ENCODE results near the gene HM13. TPM values are rescaled to one million over a fixed set of nuclear protein-coding genes. Genes with fewer than 3 reads are reported as not detected.

The HM13 gene
- total and polyA plus RNA-seq, 12 donors = 27.5 to 102 (median 34.9) TPM

DNA sequence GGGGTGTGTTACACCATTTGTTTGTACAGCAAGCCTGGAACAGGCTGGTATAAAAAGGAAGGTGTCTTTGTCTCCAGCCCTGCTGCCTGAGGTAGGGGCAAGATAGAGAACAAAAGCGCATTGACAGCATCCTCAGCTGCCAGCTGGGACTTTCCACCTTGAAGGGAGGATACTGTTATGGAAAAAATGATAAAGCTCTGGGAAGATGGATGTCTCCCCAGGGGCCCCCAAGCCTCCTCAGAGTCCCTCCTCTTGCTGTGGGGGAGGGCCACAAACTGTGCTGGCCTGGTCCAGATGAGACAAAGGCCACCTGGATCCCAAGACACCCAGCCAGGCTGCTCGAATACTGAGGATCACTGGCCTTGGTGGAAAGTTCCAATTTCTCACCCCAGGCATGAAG lies 26.1 kb upstream of the HM13 start:
- H3K4me3 ChIP-seq = no peak overlapping the region
- H3K4me1 ChIP-seq = peaks cover 0 to 36% (median 10%) of the 10 kb centered on the region in 9 donors
- DNase-seq (peak in 1 of 2 donors; percentile 32), ATAC-seq (no peak)
- no peaks in the 10 kb centered on the region for H3K9me3 ChIP-seq
- TF ChIP-seq, protein P1, sequence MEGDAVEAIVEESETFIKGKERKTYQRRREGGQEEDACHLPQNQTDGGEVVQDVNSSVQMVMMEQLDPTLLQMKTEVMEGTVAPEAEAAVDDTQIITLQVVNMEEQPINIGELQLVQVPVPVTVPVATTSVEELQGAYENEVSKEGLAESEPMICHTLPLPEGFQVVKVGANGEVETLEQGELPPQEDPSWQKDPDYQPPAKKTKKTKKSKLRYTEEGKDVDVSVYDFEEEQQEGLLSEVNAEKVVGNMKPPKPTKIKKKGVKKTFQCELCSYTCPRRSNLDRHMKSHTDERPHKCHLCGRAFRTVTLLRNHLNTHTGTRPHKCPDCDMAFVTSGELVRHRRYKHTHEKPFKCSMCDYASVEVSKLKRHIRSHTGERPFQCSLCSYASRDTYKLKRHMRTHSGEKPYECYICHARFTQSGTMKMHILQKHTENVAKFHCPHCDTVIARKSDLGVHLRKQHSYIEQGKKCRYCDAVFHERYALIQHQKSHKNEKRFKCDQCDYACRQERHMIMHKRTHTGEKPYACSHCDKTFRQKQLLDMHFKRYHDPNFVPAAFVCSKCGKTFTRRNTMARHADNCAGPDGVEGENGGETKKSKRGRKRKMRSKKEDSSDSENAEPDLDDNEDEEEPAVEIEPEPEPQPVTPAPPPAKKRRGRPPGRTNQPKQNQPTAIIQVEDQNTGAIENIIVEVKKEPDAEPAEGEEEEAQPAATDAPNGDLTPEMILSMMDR (IDR thresholded peaks at IDR 0.05) = no peak
- H3K27ac ChIP-seq = peak overlapping the region in 4 of 10 donors; percentile 35 to 86 (median 47)
- peaks cover 0 to 21% (median 8%) of the 10 kb centered on the region in 7 donors for H3K27me3 ChIP-seq
- H3K36me3 ChIP-seq = no peaks in the 10 kb centered on the region
- intact Hi-C loops (cut with DNase I) = no loop called here
- WGBS, 2 donors = 41 to 65% methylated on average over 2 of the region's 2 CpGs

- intact Hi-C loops (cut with DNase I) = no loop called here
- ATAC-seq (no peak), DNase-seq (no peak)
- Histone ChIP-seq H3K27me3 (peaks cover 0 to 20% (median 8%) of the 10 kb centered on the region in 7 donors), H3K36me3 (no peaks in the 10 kb centered on the region), H3K9me3 (no peaks in the 10 kb centered on the region), H3K4me3 (no peak overlapping the region), H3K4me1 (peaks cover 0 to 36% (median 10%) of the 10 kb centered on the region in 9 donors), H3K27ac (no peak overlapping the region)
- 78 to 82% methylated on average over 3 of the region's 3 CpGs for WGBS, 2 donors
- TF ChIP-seq, protein P1 (IDR thresholded peaks at IDR 0.05) = no peak
Measured at GRCh38 chr20:31489152-31489551, 25.1 kb upstream of the HM13 start.

DNA sequence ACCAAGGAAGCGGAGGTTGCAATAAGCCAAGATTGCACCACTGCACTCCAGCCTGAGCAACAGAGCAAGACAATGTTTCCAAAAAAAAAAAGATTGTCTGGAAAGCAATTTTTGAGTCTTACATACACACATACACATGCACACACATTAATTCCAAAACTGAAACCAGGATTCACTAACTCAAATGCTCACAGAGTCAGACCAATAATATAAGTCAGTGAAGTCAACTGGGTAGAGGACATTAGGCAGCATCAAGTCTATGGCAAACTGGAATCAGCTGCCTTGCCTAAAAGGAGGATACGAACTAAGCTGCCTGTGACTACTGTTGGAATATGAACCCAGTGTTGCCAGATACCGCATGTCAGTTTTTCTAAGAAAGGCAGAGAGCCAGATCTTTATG lies 23.5 kb upstream of the HM13 start:
- Histone ChIP-seq H3K27me3 (peaks cover 0 to 11% (median 3%) of the 10 kb centered on the region in 7 donors), H3K4me3 (no peak overlapping the region), H3K9me3 (no peaks in the 10 kb centered on the region), H3K4me1 (peaks cover 0 to 32% (median 9%) of the 10 kb centered on the region in 9 donors), H3K36me3 (no peaks in the 10 kb centered on the region), H3K27ac (no peak overlapping the region)
- 93 to 96% methylated on average over 3 of the region's 3 CpGs for WGBS, 2 donors
- DNase-seq = no peak
- intact Hi-C loops (cut with DNase I) = no loop called here
- ATAC-seq = no peak
- TF ChIP-seq, protein P1 (IDR thresholded peaks at IDR 0.05) = no peak

- TF ChIP-seq, protein P1 (IDR thresholded peaks at IDR 0.05) = peak in 5 of 9 donors; percentile 8 to 43 (median 22)
Measured at GRCh38 chr20:31494131-31494530, 20.1 kb upstream of the HM13 start.

More at GRCh38 chr20:31494131-31494530, 20.1 kb upstream of the HM13 start:
- intact Hi-C loops (cut with DNase I) = no loop called here
- WGBS, 2 donors = 50 to 54% methylated on average over 2 of the region's 2 CpGs
- H3K4me1 ChIP-seq = peaks cover 0 to 36% (median 19%) of the 10 kb centered on the region in 9 donors
- no peak for ATAC-seq
- H3K36me3 ChIP-seq = no peaks in the 10 kb centered on the region
- H3K4me3 ChIP-seq = no peak overlapping the region
- no peak overlapping the region for H3K27ac ChIP-seq
- H3K9me3 ChIP-seq = no peaks in the 10 kb centered on the region
- peaks cover 0 to 14% (median 7%) of the 10 kb centered on the region in 7 donors for H3K27me3 ChIP-seq
- DNase-seq = no peak
